ENCODE measurements around the gene MRPS12.
"Not testable (repeated sequence)": the region's sequence is repeated elsewhere in the genome, so short reads cannot be mapped to it uniquely, and the experiment has no call there.

MRPS12 gene

DNA sequence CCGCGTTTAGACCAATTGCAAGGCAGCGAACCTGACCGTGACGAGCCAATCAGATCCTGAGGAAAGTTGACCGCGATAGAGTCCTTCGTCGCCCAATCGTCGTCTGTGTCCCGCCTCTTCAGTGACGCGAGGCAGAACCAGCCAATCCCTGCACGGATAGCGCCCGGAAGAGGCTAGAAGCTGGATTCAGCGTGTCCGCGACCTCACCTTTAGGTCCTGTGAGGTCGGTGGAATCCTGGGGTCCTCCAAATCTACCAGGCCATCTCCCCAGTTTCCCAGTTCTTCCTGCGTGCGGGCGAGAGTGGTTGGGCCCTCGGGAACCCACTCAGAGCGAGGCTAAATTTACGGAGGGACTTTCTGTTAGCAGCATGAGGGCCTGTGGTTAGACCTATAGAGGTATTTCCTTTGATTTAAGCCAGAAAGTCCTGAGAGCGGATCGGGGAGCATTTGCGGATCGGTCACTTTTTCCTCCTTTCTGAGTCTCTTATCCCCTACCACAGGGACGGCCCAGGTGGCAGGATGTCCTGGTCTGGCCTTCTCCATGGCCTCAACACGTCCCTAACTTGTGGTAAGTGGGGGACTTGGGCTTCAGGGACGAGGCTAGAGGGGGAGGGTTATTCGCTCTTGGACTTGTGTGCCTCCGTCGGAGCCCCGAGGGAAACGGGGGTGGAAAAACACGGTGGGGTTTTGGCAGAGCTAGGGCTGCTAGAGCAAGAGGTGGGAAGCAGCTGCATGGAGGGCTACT lies at the start of gene MRPS12:
Gene MRPS12, plus strand, starts transcription at position 169 of the 745 bp plus-strand sequence. Its CDS starts 351 bp downstream, at position 520.
- peak in 1 of 2 donors; percentile 98 for DNase-seq (ENCODE audit: low read depth in 1 of 2, low spot score in 1 of 2)

DNA sequence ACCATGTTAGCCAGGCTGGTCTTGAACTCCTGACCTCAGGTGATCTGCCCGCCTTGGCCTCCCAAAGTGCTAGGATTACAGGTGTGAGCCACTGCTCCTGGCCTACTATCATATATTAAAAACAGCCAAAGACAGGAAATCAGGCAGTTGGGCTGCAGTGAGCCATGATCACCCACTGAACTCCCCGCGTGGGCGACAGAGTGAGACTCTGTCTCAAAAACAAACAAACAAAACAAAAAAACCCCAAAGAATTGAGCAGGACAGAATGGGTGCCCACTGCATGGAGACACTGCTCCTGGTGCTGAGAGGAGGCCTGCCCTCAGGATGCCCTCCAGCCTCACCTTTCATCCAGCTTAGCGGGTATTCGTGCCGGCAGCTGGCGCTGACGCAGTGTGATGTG lies 47.5 kb upstream of the MRPS12 start:
- no peak for DNase-seq (ENCODE audit: low read depth in 1 of 2, low spot score in 1 of 2)

DNA sequence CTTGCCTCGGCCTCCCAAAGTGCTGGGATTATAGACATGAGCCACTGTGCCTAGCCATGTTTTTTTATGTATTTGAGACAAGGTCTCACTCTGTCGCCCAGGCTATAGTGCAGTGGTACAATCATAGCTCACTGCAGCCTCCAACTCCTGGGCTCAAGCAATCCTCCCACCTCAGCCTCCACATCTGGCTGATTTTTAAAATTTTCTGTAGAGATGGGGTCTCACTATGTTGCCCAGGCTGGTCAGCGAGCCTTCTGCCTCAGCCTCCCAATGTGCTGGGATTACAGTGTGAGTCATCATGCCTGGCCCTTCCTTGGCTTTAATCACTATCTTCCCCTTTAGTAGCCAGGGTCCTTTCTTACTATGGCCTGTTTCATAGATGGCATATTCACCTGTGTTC lies 46.1 kb upstream of the MRPS12 start:
- not testable (repeated sequence) for DNase-seq (ENCODE audit: low read depth in 1 of 2, low spot score in 1 of 2)

DNA sequence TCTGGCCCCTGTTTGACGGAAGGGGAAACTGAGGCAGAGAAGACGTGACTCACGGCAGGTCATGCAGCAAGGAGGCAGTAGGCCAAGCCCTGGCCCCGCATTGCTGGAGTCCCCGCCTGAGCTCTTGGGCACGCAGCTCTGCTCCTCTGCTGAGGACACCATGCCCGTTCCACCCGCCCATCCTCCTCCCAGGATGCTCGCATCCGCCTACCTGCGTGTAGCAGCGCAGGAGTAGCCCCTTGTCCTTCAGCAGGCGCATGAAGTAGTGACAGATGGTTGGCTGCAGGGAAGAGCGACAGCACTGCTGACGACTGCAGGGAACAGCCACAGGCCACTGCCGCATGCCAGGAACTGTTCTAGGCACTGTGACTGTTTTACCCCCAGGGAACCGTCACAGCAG lies 41.9 kb upstream of the MRPS12 start:
- no peak for DNase-seq (ENCODE audit: low read depth in 1 of 2, low spot score in 1 of 2)

DNA sequence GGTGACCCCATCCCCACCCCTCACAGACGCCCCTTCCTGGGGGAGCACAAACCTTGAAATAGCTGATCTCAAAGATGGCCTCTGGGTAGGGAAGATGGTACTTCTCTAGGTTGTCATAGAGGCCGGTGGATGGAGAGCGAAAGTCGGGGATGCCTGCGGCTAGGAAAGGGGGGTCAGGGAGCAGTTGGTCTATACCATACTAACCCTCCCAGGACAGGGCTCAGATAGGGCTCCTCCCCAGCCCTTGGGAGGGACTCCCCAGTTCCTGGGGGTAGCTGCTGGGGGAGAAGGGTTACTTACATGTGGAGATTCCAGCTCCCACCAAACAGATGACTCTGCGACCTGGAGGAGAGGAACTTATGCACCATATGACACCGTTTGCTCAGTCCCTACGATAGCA lies 40.9 kb upstream of the MRPS12 start:
- no peak for DNase-seq (ENCODE audit: low read depth in 1 of 2, low spot score in 1 of 2)

DNA sequence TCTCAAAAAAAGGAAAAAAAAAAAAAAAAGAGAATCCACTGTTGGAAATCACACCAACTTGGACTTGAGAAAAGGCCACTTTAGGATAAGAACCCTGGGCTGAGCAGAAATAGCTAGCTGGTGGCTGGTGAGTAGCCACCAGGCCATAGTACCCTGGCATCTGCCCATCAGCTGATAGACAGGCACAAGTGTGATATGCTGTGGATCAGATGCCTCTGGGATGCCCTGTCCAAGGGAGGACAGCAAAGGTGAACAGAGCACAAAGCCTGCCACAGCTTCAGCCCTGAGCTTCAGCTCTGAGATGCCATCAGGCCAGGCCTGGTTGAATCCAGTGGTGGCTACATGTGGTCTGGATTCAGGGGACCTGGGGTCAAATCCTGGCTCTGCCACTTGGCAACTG lies 40.1 kb upstream of the MRPS12 start:
- DNase-seq (ENCODE audit: low read depth in 1 of 2, low spot score in 1 of 2), result no peak

DNA sequence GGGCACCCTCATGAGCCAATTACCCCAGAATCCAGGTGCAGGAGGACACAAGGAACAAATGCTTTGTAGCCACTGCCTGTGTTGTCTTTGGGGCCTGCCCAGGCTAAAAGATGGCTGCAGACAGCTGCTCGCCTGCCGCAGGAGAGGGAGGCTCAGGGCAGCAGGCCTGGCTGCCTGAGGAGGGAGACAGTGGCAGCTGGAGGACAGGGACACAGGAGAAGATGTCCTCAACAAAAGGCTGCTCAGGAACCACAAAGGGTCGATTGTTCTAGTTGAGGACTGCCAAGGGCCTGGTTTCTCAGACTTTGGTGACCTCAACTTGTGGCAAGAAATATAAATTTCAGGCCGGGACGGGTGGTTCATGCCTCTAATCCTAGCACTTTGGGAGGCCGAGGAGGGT lies 39.0 kb upstream of the MRPS12 start:
- no peak for DNase-seq (ENCODE audit: low read depth in 1 of 2, low spot score in 1 of 2)

DNA sequence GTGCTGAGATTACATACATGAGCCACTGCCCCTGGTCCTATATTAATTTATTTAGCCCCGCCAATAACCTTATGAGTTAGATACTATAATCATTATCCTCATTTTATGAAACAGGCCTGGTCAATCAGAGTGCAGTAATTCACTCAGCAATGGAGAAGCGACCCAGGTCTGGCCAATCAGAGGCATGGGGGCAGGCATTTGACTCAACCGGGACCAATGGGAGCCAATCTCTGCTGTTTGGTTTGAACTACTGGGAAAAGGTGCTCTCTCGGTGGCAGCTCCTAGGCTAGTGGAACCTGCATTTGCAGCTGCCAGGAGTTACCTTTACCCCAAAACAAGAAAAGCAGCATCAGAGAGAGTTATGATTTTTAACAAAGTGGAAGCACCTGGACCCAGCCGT lies 37.9 kb upstream of the MRPS12 start:
- DNase-seq (ENCODE audit: low read depth in 1 of 2, low spot score in 1 of 2), result no peak

DNA sequence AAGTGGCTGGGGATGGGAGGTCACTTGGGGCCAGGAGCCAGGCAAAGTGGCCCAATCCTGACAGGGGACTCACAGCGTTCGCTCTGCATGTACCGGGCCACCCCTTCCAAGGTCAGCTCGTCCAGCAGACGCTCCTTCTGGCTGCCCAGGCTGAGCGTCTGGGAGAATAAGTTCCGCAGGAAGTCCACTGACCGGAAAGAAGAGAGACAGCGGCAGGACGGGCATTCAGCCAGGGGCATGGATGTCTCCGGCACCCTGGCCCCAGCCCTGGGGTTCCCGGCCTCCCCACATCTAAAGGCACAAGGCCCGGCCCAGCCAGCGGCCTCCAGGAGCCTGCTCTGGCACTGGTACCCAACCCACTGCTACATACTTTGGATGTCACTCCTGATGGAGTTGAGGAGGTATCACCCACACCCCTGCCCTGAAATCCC lies 37.4 kb upstream of the MRPS12 start:
- DNase-seq (ENCODE audit: low read depth in 1 of 2, low spot score in 1 of 2), result no peak

DNA sequence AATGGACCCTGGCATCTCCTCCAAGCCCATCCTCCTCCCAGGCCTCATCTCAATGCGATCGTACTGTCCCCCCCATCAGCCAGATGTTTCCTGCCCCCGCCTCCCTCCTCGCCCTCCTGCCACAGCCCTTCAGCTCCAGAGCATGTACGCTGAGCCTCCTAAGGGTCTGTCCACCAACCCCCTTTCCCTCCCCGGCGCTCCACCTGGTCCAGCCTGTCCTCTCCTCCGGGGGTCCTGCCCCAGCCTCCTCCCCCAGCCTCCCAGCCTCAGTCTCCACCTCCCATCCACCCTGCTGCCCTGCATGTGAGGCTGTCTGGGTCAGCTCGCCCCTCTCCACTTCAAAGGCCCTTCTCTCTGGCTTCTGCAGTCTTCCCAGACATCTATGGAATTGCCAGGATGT lies 35.8 kb upstream of the MRPS12 start:
- no peak for DNase-seq (ENCODE audit: low read depth in 1 of 2, low spot score in 1 of 2)

DNA sequence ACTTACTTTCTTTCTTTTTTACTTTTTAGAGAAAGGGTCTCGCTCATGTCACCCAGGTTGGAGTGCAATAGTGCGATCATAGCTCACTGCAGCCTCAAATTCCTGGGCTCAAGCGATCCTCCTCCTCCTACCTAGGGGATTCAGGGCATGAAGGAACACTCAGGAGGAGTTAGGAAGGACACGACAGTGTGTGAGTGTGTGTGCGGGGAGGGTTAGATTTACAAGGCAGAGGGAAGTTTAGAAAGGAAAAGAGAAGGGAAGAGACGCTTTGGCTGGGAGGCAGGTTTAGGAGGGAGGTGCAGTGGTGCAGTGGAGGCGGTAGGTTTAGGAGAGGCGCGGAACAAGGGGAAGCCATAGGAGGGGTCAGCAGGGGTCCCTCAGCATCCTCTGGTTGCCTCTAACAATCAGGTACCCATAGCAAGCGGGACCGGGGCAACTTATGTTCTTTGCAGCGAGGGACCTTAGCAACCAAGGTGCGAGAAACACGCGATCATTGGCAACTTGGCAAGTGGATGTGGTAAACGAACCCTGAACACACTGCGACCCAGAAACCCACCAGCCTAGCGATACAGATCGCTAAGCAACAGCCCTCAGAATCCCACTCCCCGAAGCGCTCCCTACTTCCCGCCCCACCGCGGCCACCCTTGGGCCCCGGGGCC lies 31.8 kb upstream of the MRPS12 start:
- no peak for DNase-seq (ENCODE audit: low read depth in 1 of 2, low spot score in 1 of 2)

DNA sequence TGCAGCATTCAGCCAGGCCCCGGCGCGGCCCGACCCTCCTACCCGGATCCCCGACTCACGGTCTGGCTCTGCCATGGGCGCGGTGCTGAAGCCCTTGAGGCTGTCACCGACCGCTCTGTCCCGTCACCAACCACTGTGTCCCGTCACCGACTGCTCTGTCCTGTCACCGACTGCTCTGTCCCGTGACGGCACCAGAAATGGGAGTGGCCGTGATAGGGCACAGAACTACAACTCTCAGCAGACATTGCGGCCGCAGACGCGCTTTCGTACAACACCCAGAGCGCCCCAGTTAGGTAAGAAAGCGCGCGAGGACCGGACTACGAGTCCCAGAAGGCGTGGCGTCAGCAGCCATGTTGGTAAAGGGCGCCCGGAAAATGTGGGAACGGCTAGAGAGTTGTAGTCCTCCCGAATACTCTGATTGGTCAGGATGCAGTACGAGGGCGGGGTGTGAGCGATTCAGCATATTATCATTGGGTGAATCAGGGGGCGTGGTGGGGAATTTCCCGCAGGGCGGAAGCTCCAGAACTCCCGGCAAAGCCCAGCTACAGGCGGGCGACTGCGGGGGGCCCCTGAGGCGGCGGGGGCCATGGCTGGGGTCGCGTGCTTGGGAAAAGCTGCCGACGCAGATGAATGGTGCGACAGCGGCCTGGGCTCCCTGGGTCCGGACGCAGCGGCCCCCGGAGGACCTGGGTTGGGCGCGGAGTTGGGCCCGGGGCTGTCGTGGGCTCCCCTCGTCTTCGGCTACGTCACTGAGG lies 31.1 kb upstream of the MRPS12 start, which contains the start of the genes NFKBIB and SIRT2:
Gene NFKBIB, plus strand, starts transcription at position 523 of the 755 bp plus-strand sequence. Its CDS starts 64 bp downstream, at position 587.
Gene SIRT2, minus strand, starts transcription at position 172 of the 755 bp plus-strand sequence. Its CDS starts 97 bp downstream, at position 75.
- peak; percentile 93 to 99 for DNase-seq (ENCODE audit: low read depth in 1 of 2, low spot score in 1 of 2)

DNA sequence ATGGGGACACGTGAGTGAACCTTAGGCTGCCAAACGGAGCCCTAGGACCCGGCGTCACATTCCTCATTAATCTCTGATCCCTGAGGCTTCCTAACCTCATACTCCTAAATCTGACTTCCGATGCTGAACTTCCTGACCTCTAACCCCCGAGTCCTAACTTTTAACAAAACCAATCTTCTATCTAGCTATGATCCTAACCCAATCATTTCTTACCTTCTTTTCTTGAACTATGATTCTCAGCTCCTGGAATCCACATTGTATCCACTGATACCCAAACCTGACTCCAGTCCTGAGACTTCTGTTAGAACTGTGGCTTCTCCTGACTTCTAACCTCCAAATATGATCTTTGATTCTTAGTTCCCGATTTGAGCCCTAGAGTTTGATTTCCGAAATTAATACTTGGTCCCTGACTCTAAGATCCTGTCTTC lies 30.5 kb upstream of the MRPS12 start:
- DNase-seq (ENCODE audit: low read depth in 1 of 2, low spot score in 1 of 2), result no peak

DNA sequence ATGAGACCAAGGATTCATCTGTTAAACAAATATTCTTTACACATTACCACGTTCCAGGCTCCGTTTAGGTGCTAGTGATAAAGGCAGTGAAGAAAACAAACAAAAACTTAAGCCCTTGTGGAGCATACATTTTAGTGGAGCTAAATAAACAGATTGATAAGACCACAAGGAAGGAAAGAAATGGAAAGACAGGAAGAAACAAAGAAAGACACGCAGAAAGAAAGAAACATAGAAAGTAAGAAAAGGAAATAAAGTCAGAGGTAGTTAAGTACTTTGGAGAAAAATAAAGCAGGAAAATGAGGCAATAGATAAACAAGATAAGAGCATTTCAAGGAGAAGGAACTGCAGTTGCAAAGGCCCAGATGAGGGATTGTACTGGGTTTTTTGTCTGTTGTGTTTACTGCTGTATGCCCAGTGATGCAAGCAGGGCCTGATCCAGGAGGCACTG lies 30.0 kb upstream of the MRPS12 start:
- DNase-seq (ENCODE audit: low read depth in 1 of 2, low spot score in 1 of 2), result no peak

DNA sequence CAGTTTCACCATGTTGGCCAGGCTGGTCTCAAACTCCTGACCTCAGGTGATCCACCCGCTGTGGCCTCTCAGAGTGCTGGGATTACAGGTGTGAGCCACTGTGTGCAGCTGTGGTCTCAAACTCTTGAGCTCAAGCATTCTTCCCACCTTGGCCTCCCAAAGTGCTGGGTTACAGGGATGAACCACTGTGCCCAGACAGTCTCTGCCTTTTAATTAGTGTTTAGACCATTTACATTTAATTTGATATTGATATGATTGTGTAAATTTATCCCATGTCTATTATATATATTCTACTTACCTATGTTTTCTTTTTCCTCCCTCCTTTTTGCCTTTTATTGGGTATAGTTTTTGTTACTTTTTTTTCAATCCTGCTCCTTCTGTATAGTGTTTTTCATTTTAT lies 29.1 kb upstream of the MRPS12 start:
- DNase-seq (ENCODE audit: low read depth in 1 of 2, low spot score in 1 of 2), result no peak

DNA sequence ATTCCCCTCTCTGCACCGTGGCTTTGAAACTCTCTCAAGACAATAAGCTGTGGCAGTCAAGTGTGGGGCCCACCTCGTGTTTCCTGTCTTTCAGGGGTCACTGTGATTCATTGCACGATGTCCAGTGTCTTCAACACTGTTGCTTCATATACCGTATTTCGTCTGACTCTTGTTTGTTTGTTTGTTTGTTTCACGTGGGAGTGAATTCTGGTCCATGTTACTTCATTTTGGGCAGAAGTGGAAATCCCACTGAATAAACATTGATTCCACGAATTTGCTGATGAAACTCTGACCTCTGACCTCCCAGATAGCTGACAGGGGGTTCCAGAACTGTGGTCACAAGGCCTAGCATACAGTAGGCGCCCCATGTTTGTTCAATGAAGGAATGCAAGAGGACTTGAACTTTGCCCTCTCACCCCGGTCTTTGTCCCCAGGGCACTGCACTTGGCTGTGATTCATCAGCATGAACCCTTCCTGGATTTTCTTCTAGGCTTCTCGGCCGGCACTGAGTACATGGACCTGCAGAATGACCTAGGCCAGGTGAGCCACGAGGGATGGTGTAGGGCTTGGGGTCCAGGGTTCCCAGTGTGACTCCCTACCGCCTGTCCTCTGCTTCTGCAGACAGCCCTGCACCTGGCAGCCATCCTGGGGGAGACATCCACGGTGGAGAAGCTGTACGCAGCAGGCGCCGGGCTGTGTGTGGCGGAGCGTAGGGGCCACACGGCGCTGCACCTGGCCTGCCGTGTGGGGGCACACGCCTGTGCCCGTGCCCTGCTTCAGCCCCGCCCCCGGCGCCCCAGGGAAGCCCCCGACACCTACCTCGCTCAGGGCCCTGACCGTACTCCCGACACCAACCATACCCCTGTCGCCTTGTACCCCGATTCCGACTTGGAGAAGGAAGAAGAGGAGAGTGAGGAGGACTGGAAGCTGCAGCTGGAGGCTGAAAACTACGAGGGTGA lies 25.9 kb upstream of the MRPS12 start:
- no peak for DNase-seq (ENCODE audit: low read depth in 1 of 2, low spot score in 1 of 2)

DNA sequence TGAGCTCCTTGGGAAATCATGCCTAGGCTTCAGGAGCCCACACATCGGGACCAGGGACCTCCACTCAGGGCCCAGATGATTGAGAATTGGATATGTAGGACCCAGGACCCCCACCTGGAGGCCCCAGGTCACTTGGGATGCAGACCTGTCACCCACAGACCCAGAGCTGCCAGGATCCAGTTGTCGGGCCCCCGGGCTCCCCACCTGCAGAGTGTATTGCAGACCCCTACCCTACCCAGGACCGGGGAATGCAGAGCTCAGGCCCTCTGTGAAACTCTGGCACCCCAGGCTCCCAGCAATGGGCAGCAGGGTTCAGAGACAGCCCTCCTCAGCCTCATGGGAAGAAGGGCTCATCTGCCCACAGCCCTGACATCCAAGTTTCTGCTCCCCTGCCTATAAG lies 25.1 kb upstream of the MRPS12 start:
- DNase-seq (ENCODE audit: low read depth in 1 of 2, low spot score in 1 of 2), result no peak

DNA sequence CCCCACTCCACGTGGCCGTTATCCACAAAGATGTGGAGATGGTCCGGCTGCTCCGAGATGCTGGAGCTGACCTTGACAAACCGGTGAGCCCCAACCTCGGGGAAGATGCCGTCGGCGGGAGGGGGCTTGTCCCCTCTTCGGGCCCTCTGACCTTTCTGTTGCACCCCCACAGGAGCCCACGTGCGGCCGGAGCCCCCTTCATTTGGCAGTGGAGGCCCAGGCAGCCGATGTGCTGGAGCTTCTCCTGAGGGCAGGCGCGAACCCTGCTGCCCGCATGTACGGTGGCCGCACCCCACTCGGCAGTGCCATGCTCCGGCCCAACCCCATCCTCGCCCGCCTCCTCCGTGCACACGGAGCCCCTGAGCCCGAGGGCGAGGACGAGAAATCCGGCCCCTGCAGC lies 23.5 kb upstream of the MRPS12 start:
- no peak for DNase-seq (ENCODE audit: low read depth in 1 of 2, low spot score in 1 of 2)

DNA sequence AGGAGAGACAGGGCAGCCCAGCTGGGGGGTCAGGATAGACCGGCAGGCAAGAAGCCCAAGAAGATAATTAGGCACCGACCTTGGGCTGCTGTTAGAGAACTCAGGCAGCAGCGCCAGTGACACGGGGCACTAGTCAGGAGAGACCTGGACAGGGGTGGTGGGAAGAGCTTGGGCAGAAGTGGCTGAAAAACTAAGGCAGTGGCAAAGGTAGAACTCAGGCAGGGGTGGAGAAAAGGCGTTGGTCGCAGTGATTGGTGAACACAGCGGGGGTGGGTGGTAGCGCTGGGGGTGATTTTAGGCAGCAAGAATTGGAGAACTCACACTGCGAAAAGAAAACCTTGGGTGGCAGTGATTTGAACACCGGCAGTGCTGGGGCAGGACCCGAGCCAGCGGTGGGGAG lies 23.1 kb upstream of the MRPS12 start:
- no peak for DNase-seq (ENCODE audit: low read depth in 1 of 2, low spot score in 1 of 2)

DNA sequence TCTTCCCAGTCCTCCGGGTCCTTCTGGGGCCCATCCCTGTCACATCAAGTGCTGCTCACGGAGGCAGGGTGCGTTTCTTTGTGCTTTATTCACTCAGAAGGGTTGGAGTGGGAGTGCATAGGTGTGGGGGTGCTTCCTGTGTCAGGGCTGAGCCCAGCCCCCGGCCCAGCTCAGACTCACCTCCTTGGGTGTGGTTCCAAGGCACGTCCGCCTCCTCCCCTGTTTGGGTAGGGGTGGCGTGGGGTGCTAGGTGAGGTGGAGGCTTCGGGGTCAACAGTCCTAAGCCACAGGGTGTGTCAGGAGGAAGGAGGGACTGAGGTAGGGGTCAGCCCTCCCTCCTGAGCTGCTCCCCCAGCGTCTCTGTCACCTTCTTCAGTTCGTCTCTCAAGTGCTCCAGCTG lies 21.8 kb upstream of the MRPS12 start:
- DNase-seq (ENCODE audit: low read depth in 1 of 2, low spot score in 1 of 2), result no peak

DNA sequence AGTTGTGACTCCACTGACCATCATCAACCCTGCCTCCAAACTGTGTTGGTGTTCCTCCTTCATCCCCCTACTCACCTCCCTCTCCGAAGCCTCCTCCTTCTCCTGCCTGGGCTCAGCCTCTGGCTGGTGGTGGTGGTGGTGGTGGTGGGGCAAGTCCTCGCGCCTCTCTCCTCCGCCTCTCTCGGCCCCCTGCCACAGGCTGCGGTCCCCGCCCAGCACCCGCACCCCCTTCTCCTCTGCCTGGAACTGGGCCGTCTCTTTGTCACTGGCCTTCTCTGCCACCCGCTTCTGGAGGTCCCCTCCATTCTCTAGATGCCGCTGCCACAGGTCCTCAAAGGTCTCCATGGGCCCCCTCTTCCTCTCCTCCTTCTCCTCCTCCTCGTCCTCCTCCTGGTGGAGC lies 20.3 kb upstream of the MRPS12 start:
- DNase-seq (ENCODE audit: low read depth in 1 of 2, low spot score in 1 of 2), result no peak
